ENCODE measurements around the gene PIWIL1.

PIWIL1 gene

GRCh38 chr12:130374083-130374482 lies 36.4 kb downstream of the PIWIL1 start:
- DNase-seq (ENCODE audit: low read depth): no peak

GRCh38 chr12:130375296-130376287 lies 37.9 kb downstream of the PIWIL1 start:
- DNase-seq (ENCODE audit: low read depth): no peak

- DNase-seq (ENCODE audit: low read depth): no peak
Observed at GRCh38 chr12:130382818-130383217, 45.1 kb downstream of the PIWIL1 start.

- DNase-seq (ENCODE audit: low read depth): no peak
Observed at GRCh38 chr12:130384234-130384633, 46.5 kb downstream of the PIWIL1 start.

- no peak for DNase-seq (ENCODE audit: low read depth)
Observed at GRCh38 chr12:130385193-130385592, 47.5 kb downstream of the PIWIL1 start.

GRCh38 chr12:130391186-130391585 lies 53.5 kb downstream of the PIWIL1 start:
- DNase-seq (ENCODE audit: low read depth): no peak

GRCh38 chr12:130394906-130395305 lies 57.2 kb downstream of the PIWIL1 start:
- DNase-seq (ENCODE audit: low read depth): no peak

GRCh38 chr12:130396667-130397066 lies 59.0 kb downstream of the PIWIL1 start:
- DNase-seq (ENCODE audit: low read depth): no peak

- DNase-seq (ENCODE audit: low read depth): no peak
Observed at GRCh38 chr12:130398100-130398848, 60.6 kb downstream of the PIWIL1 start.

- no peak for DNase-seq (ENCODE audit: low read depth)
Observed at GRCh38 chr12:130401703-130402102, 64.0 kb downstream of the PIWIL1 start.

- no peak for DNase-seq (ENCODE audit: low read depth)
Observed at GRCh38 chr12:130405332-130405731, 67.6 kb downstream of the PIWIL1 start.

- DNase-seq (ENCODE audit: low read depth): no peak
Observed at GRCh38 chr12:130412384-130412783, 74.7 kb downstream of the PIWIL1 start.

- no peak for DNase-seq (ENCODE audit: low read depth)
Observed at GRCh38 chr12:130413909-130414308, 76.2 kb downstream of the PIWIL1 start.

GRCh38 chr12:130414381-130414780 lies 76.7 kb downstream of the PIWIL1 start:
- DNase-seq (ENCODE audit: low read depth): no peak

GRCh38 chr12:130418251-130418650 lies 80.6 kb downstream of the PIWIL1 start:
- no peak for DNase-seq (ENCODE audit: low read depth)

GRCh38 chr12:130419116-130419515 lies 81.4 kb downstream of the PIWIL1 start:
- DNase-seq (ENCODE audit: low read depth): no peak

- no peak for DNase-seq (ENCODE audit: low read depth)
Observed at GRCh38 chr12:130420071-130420470, 82.4 kb downstream of the PIWIL1 start.

- no peak for DNase-seq (ENCODE audit: low read depth)
Observed at GRCh38 chr12:130421896-130422295, 84.2 kb downstream of the PIWIL1 start.

All from activated T-helper 9 cell treated with anti-CD3 and anti-CD28 coated beads, Interleukin-2, amount 50 U/mL, for 16 hours (primary cell).